SHP77 treated with DMSO at 0.1 percent for 48 hours (cell line): Measurements from ENCODE around the gene HEATR5B.
"Not testable (repeated sequence)": the region's sequence is repeated elsewhere in the genome, so short reads cannot be mapped to it uniquely, and the experiment has no call there.

Experiments
- DNase-seq: peaks from one replicate; lab custom pipeline; 2025; lab: John Stamatoyannopoulos, UW

The HEATR5B gene

DNA sequence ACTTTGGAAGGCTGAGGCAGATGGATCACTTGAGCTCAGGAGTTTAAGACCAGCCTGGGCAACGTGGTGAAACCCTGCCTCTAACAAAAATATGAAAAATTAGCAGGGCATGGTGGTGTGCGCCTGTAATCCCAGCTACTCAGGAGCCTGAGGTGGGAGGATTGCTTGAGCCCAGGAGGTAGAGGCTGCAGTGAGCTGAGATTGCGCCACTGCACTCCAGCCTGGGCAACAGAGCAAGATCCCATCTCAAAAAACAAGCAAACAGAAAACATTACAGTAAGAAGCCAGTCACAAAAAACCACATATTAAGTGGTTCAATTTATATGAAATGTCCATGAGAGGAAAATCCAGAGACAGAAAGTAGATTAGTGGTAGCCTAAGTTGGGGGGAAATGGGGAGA lies 105.2 kb downstream of the HEATR5B start:
- DNase-seq, result not testable (repeated sequence)

DNA sequence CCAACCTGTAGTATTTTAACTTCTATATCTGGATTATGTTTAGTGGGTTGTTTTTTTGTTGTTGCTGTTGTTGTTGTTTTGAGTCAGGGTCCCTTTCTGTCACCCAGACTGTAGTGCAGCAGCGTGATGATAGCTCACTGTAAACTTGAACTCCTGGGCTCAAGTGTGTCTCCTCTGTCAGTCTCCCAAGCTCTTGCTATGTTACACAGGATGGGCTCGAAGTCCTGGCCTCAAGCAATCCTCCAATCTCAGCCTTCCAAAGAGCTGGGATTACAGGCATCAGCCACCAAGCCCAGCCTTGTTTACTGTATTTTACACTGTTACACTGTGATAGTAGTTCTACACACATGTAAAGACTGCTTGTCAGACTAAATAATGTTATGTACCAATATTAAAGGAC lies 108.1 kb downstream of the HEATR5B start:
- no peak for DNase-seq

DNA sequence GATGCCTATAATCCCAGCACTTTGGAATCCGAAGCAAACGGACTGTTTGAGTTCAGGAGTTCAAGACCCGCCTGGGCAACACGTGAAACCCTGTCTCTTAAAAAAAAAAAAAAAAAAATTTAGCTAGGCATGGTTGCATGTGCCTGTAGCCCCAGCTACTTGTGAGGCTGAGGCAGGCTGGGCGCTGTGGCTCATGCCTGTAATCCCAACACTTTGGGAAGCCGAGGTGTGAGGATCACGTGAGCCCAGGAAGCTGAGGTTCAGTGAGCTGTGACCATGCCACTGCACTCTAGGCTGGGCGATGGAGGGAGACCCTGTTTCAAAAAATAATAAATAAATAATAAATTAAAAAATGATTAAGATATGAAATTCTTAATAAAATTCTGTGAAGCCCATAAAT lies 108.9 kb downstream of the HEATR5B start:
- DNase-seq, result no peak

DNA sequence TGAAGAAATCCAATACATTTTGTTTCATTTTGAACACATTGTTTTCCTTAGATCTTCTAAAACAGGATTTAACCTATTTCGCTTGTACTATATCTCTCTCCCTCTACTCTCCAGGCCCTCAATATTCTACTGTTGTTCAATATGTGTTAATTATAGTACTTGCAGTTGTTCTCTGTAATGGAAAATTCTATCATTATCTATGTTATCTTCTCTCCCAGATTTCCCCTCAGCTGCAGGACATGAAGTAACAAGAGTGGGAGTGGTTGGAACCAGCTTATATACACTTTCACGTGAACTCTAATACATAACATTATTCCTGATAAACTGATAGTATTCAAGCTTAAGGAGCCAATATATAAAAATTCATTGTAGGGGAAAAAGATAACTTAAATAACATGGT lies 110.9 kb downstream of the HEATR5B start:
- DNase-seq, result no peak

DNA sequence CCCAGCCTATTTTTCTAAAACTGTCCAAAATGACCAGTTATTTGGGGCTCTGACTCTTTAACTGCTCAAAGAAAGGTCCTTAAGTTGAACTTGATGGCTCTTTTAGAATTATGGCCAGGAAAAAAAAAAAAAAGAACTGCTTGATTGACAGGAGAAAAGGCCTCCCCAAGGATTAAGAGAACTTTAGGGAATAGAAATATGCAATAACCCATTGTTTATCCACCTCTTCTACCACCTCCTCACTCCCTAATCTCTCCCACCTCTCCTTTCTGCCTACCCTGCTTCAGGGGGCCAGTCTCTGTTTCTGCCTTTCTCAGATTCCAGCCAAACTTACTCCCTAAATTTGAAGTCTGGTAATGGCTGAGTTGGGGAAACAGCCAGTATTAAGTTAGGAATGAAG lies 112.2 kb downstream of the HEATR5B start:
- DNase-seq, result no peak

DNA sequence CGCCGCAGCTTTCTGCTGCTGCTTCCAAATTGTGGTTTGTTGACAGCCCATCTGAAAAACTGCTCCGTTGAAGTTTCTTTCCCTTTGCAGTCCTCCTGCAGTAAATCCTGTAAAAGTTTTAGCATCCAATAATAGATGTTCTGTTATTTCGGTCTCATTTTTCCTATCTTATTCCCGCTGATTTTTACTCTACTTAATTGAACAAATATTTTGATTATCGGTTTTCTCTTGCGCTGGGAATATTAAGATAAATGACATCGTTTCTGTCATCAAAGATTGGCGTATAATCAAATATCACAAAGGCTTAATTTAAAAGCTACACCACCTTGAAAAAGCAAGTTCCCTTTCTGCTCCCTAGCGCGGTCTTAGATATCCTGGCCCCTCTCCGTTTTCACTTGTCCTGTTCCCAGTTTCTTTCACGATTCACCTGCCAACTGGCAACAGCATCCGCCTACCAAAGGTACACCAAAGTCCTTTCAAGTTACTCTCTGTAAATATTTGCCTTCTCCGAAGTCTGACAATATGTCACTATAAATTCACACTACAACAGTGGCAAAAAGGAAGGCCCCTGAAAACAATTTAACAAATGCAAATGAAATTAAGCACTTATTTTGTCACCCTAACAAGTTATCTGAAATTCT lies 116.8 kb downstream of the HEATR5B start:
- DNase-seq, result no peak

DNA sequence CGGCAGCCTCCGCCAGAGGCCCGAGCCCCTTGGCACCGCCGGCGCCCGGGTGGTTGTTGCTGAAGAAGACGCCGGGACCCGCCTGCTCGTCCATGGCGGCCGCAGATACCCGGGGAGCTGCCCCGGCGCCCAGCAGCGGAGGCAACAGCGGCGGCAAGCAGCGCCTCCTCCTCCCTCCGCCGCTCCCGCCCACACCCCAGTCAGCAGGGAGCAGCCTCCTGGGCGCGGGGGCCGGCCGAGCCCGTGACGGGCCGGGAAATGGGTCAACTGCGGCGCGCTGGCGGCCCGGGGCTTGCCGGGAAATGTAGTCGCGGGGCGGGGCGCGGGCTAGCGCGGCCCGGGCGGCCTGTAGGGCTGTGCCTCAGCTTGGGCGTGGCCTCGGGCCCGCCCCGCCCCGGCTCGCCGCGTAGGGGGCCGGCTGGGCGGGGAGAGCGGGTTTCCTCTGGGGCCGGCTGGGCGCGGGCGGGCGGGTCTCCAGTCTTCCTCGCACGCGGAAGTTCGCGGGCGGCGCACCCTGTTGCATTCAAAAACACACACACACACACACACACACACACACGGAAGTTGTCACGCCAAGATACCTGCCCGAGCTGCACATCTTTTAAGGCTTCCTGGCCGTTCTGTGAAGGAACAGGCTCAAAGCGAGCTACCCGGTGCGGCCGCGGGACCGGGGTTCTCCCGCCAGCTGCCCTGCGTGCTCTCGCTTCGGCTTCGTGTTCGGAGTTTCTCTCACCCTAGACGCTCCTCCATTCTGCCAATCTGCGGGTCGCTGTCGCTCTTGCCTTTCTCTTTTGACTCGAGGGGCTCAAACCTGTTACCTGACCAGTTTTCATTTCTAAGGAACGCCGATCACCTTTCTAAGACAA lies 117.6 kb downstream of the HEATR5B start, which contains the start of gene STRN:
Gene STRN (minus strand): TSS at position 167 of the 866 bp plus-strand sequence. CDS start 73 bp downstream, at position 94.
- DNase-seq, result peak; percentile 70

DNA sequence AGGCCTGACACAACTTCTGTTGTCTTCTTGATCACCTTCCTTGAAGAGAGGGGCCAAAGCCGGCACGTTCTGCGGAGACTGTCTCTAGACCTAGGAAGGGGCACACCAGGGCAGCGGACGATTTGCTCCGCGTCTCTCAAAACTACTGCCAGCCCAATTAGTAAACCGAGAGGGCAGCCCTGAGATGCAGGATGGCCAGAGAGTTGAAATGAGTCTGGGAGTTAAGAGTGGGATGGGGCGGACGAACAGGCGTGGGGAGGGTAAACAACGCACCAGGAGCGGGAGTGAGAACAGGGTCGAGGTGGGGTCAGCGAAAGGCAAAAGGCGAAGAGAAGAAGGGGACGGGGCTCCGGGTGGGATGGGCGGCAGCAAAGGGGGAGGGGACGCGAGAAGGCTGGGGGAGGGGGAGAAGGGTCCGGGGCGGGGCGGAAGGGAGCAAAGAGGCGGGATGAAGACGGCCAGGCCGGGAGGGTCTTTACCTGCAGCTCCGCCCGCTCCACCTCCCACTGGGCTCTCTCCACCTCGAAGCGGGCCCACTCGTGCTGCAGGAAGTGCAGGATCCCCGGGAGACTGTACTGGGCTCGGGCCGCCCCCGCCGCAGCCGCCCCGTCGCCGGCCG lies 118.3 kb downstream of the HEATR5B start:
- no peak for DNase-seq

DNA sequence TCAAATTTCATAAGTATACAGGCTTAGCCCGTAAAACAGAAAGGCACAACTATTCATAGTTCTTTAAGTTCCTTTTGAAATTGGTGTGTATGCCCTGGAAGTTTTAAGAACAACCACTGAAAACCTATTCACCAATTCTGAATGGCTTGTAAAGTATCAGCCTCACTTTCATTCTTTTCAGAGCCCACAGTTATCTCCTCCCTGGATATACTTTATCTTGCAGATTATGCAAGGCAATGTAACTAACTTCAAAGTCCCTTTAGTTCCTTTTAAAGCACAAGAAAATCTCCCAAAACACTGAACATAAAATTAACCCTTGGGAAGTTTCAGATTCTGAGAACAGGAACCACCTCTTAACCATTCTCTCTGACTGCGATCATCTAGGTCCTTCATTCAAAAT lies 119.0 kb downstream of the HEATR5B start:
- DNase-seq, result no peak

DNA sequence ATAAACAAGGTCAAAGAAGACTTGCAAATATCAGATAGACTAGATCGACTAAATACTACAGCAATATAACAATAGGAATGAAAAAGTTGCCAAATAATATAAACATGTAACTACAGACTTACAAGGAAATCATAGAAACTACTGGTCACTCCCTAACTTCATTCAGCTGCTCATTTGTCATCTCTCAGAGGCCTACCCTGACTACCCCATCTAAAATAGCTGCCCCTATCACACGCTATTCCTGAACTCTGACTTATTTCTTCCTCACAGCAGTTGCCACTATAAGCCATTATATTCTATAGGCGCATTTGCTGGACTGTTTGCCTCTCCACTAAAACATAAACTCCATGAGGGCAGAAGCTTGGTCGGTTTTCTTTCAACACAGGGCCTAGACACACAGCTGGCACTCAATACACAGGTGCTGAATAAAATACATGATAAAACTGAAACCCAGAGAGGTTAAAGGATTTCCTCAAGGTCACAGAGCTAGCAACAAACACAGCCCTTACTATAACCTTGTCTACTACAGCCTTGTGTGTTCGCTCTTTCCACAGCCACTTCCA lies 119.6 kb downstream of the HEATR5B start:
- DNase-seq, result no peak

DNA sequence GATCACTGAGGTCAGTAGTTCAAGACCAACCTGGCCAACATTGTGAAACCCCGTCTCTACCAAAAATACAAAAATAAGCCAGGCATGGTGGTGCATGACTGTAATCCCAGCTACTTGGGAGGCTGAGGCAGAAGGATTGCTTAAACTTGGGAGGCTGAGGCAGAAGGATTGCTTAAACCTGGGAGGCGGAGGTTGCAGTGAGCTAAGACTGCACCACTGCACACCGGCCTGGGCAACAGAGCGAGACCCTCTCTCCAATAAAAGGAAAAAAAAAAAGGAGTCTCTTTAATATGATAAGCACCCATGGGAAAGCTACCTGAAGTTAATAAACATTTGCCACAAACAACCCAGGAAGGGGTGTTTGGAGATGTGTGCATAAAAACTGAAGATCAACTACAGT lies 120.4 kb downstream of the HEATR5B start:
- no peak for DNase-seq

DNA sequence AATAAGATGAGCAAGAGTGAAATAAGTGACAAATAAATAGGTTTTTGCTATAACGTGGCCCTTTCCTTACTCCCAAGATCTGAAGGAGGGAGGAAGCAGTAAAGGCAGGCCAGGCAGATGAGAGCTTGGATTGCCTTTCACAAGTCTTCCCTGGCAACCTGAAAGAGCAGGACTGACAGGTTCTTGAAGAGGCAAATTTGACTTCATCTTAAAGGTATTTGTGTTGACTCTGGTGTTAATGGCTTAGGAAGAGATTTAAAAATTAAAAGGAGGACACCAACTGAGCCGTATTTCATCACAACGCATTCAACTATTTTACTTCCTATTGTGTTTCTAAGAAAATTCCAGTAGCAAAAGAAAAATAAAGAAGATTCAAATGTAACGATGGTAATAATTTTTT lies 121.1 kb downstream of the HEATR5B start:
- DNase-seq, result no peak

DNA sequence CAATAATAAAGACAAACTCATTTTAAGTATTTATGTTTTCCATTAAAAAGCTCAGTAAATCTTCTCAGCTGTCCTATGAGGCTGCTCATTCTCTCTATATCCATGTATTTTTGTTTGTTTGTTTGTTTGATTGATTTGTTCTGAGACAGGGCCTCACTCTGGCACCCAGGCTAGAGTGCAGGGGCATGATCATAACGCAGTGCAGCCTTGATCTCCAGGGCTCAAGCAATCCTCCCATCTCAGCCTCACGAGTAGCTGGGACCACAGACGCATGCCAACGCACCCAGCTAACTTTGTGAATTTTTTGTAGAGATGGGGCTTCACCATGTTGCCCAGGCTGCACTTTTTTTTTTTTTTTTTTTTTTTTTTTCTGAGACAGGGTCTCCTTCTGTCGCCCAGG lies 123.4 kb downstream of the HEATR5B start:
- DNase-seq, result no peak

DNA sequence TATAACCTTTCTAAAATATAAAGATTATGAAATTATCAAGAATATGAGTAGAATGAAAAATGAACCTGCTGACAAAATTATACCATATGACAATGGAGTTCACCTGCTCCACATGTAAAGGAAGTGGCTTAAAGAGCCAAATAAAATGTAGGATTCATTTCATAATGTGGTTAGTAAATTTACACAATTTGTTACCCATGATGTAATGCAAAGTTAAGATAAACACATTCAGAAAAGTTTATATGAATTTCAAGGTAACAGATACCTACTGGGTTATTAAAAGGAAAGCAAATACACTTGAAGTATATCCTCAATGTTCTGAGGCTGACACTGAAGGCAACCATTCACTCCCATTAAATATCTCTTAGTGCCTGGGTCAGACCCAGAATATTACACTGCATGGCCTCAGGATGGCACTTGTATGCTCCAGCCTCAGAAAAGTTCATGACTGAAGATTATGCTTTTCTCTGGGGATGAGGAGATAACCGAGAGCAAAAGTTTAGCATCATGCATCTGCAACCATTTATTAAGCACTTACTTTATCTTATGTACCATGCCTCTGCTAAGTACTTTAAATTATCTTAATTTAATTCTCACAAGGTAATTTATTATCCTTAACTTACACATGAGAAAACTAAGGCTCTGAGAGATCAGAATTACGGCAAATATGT lies 124.0 kb downstream of the HEATR5B start:
- DNase-seq, result no peak

DNA sequence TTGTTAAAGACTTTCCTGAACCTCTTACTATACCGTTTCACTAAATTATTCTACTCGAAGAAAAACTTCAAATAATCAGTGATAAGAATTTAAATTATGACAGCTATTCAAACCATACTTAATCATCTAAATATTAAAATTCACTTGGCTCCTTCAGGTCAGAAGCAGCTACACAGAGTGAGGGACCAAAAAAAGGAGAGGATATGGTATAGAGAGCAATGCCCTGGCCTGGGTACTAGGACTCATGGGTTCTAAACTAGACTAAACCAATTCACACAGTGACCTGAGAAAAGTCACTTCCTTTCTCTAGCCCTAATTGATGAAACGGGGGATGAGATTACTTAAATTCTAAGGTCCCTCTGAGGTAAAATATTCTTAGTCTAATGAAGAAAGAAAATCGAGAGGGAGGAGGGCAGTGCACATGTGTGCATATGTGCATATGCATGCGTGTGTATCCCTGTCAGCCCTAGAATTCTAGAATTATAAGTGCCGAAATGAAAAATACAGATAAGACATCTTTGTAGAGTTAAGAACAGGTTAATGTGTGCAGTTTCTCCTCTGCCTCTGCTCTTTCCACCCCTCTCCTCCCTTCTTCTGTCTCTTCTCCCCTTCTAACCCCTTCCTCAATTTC lies 129.1 kb downstream of the HEATR5B start:
- no peak for DNase-seq

DNA sequence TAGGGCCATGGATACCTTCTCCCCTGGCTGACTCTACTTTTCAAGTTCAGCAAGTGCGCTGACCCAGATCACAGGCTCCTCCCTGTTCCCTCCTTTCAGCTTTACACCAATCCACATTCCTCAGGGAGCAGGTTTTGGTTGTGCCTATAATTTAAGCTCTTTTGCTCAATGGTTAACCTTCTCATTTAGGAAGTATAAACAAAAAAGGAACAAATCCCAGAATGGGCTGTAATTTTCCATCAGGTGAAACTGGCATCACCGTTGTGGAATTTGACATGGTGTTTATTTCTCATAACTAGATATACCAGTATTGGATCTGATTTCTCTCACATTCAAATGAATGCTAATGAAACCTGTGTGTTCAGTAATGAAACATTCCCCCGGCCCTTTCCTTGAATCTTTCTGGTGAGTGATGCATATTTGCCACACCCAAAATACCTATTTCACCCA lies 131.4 kb downstream of the HEATR5B start:
- no peak for DNase-seq

DNA sequence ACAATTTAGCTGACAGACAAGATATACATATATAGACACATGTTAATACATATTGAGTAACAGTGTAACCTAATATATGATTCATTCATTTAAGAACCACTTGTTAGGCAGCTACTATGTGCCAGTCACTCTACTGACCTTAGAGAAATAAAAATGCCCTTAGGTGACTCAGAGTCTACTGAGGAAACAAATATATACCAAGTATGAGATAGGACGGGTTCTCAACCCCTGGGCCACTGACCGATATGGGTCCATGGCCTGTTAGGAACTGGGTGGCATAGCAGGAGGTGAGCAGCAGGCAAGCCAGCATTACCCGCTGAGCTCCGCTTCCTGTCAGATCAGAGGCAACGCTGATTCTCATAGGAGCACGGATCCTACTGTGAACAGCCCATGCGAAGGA lies 132.6 kb downstream of the HEATR5B start:
- DNase-seq, result no peak

DNA sequence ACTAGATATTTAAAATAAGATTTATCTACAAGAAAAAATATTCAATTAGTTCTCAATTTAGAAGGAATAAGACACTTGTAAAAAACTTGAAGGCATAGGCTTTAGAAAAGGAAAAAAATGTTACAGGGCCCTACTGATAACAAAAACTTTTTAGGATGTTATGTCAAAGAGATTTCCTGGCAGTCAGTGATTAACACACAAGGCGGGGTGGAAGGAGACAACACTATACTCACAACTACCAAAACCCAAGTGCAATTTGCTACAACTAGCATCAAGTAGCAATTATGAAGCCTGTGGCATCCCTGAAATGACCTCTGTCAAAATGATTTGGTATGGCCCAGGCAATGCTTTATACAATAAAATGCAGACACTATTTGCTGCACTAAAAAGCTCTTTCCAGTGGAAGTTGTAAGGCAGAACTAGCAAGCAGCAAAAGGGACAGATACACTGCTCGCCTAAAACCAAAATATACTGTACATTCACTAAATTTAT lies 133.1 kb downstream of the HEATR5B start:
- DNase-seq, result no peak

DNA sequence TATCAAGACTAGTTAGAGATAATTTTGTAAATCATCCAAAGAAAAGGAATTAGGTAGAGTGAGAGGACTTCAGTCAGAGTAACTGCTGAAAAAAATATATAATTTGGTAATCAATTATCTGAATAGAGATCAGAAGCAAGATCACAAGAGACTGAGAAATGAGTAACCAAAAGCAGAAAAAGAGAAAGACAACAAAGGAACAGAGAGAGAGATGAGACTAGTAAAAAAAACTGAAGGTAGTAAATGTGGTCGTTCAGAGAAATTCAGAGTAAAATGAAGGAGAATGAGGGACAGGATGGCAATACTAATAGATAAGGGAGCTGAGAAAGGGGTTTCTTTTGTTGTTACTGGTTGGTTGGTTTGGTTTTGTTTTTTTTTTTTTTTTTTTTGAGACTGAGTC lies 134.3 kb downstream of the HEATR5B start:
- no peak for DNase-seq

DNA sequence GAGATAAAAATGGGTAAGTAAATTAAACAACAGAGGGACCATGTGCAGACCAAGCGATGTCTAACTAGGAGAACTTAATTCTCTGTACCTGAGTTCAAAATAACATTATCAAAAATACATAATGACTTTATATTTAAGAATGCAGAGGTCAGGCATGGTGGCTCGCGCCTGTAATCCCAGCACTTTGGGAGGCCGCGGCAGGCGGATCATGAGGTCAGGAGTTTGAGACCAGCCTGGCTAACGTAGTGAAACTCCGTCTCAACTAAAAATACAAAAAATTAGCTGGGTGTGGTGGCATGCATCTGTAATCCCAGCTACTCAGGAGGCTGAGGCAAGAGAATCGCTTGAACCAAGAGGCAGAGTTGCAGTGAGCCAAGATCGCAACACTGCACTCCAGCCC lies 138.9 kb downstream of the HEATR5B start:
- DNase-seq, result not testable (repeated sequence)

DNA sequence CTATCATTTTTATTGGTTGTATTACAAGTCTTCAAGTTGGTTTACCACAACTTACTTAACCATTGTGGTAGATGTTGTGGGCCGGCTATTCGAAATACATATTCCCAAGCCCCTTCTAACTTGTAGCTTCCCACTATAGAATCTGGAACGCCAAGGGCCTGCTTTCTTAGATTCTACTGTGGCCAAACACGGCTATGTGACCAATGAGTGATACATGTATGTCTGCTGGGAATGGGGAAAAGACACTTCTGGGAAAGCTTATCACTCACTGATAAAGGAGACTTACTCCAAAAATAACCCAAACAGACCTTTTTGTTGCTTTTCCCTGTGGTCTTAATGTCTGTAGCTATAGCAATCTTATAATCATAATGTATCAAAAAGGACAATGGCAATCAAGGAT lies 142.3 kb downstream of the HEATR5B start:
- DNase-seq, result no peak
